SH-SY5Y (cell line): ENCODE results near the gene RAB39A.

Experiments used
- GATA2 ChIP-seq: IDR thresholded peaks from 2 replicates; pipeline ENCODE4 v1.6.1; 2011; ENCODE audit warnings: mild to moderate bottlenecking, low read depth, low read length
- GATA3 ChIP-seq: IDR thresholded peaks from 2 replicates; pipeline ENCODE4 v1.6.1; 2011; ENCODE audit warnings: low read depth, mild to moderate bottlenecking, low read length, moderate library complexity

GRCh38 chr11:108007819-108008218 is 79.6 kb downstream of the RAB39A start:
- TF ChIP-seq GATA2 = no peak
- TF ChIP-seq GATA3 = no peak
